Fibroblast of lung (primary cell): Measurements from ENCODE around the gene B3GNT2. TPM values are rescaled to one million over a fixed set of nuclear protein-coding genes. Genes with fewer than 3 reads are reported as not detected.
A peak's percentile ranks its signal among the peaks of the same experiment; 100 is the strongest.

Experiments used
- DNase-seq, 2 donors: peaks; one replicate each; pipeline versions ENCODE4 v3.0.0 to v3.0.0-alpha.2; 2010; ENCODE audit warnings: low read depth in 2 of 2
- H2AFZ ChIP-seq: 2 replicates; pipeline ENCODE4 v1.5.1; 2012; ENCODE audit warnings: low read length, control low read depth, inconsistent platforms
- H3K27ac ChIP-seq: 2 replicates; pipeline ENCODE4 v1.5.1; 2011; ENCODE audit warnings: low read length, control low read depth; ENCODE audit not compliant: insufficient read depth
- H3K27me3 ChIP-seq: 2 replicates; pipeline ENCODE4 v1.5.1; 2011; ENCODE audit warnings: mild to moderate bottlenecking, low read length; ENCODE audit not compliant: control insufficient read depth, insufficient read depth
- H3K36me3 ChIP-seq: 2 replicates; pipeline ENCODE4 v1.5.1; 2011; ENCODE audit warnings: low read length; ENCODE audit not compliant: control insufficient read depth, insufficient read depth
- H3K4me1 ChIP-seq: 2 replicates; pipeline ENCODE4 v1.5.1; 2011; ENCODE audit warnings: low read length; ENCODE audit not compliant: control insufficient read depth, insufficient read depth; ENCODE audit errors: extremely low read depth
- H3K4me2 ChIP-seq: 2 replicates; pipeline ENCODE4 v1.5.1; 2011; ENCODE audit warnings: low read length, control low read depth; ENCODE audit not compliant: insufficient read depth; ENCODE audit errors: extremely low read depth
- H3K4me3 ChIP-seq, 4 experiments: fragments of 200-600 bp in 1 of 4; sonication (generic) in 1 of 4; replicated peaks in 1 of 4; 2 replicates each; pipeline ENCODE4 v1.5.1; 2011 to 2016; ENCODE audit warnings: low read length in 4 of 4, low read depth in 3 of 4, mild to moderate bottlenecking in 3 of 4, control low read depth in 2 of 4, inconsistent platforms in 1 of 4, mixed read lengths in 1 of 4; ENCODE audit not compliant: insufficient read depth in 1 of 4; ENCODE audit errors: control extremely low read depth in 1 of 4
- H3K79me2 ChIP-seq: 2 replicates; pipeline ENCODE4 v1.5.1; 2012; ENCODE audit warnings: mild to moderate bottlenecking, low read length, inconsistent platforms; ENCODE audit not compliant: control insufficient read depth, insufficient read depth
- H3K9ac ChIP-seq: 2 replicates; pipeline ENCODE4 v1.5.1; 2011; ENCODE audit warnings: mild to moderate bottlenecking, low read length, control low read depth; ENCODE audit not compliant: insufficient read depth
- H3K9me3 ChIP-seq: 2 replicates; pipeline ENCODE4 v1.5.1; 2012; ENCODE audit warnings: low read depth, low read length; ENCODE audit not compliant: control insufficient read depth, insufficient read depth
- H4K20me1 ChIP-seq: 2 replicates; pipeline ENCODE4 v1.5.1; 2011; ENCODE audit warnings: low read length; ENCODE audit not compliant: control insufficient read depth, insufficient read depth; ENCODE audit errors: extremely low read depth
- EZH2 ChIP-seq: IDR thresholded peaks from 2 replicates; pipeline ENCODE4 v1.5.1; 2012; ENCODE audit warnings: low read length, control low read depth, mild to moderate bottlenecking; ENCODE audit errors: missing control alignments
- polyA plus RNA-seq, 2 donors: library from polyadenylated mRNA; depleted of rRNA in 1 of 2; stranded (reverse) in 1 of 2; unstranded in 1 of 2; fragments of >200 nt; gene quantifications; 2 replicates each; pipeline ENCODE4 v1.2.1, GENCODE V29; 2011 to 2012; ENCODE audit warnings: missing spikeins in 1 of 2
- total RNA-seq: library from RNA; depleted of rRNA; stranded (reverse); fragments of >200 nt; gene quantifications from 2 replicates; pipeline ENCODE4 v1.2.1, GENCODE V29; 2014
- TF ChIP-seq, protein P1 (sequence below), 2 donors: IDR thresholded peaks in 1 of 2; conservative IDR thresholded peaks in 1 of 2; 1 replicate in 1 of 2; 2 replicates in 1 of 2; pipeline ENCODE4 v1.5.1; 2011 to 2012; ENCODE audit warnings: low read length in 2 of 2, control low read depth in 1 of 2, inconsistent platforms in 1 of 2, low read depth in 1 of 2, mild to moderate bottlenecking in 1 of 2

B3GNT2 gene
- total and polyA plus RNA-seq, 2 donors (not counting 1 experiment from before 2014, with no cell fraction given), result 13.0 to 13.4 TPM

DNA sequence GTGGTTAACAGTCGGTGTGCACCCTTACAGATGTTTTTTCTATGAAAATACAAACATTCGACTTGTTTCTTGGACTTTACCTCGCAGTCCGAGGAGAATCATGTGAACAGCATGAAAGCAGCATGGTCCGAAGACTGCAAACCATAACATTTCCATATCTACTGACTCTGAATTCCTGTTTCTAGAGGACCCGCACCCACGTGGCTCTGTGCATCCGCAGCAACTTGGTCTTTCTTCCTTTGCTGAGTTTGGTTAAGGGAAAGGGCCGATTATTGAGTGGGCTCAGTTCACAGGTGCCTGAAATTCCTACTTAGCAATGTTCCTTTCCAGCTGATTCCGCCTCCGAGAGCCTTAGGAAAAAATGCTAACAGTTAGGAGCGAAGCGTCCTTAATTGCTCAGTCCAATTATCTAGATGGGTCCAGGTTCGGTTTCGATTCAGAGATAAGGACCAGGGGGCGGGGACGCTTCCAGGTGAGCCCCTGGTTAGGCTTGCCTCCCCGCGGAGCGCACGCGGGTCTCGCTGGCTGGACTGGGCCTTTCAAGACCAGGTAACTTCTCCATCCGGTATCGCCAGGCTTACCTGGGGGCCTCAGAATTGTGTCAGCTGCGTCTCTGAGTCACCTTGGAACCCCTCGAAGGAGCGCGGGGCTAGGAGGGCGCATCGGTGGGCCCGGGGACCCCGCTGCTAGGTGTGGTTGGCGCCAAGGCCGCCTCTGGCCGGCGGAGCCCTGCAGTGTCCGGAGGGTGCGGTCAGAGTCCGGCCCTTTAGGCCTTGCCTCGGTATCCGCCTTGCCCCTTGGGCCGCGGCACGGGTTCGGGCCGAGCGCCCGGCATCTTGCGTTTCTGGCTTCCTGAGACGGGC, 1.1 kb upstream of the B3GNT2 start:
- H3K36me3 ChIP-seq, result no peaks in the 10 kb centered on the region
- no peak overlapping the region for H3K27ac ChIP-seq
- TF ChIP-seq, protein P1, sequence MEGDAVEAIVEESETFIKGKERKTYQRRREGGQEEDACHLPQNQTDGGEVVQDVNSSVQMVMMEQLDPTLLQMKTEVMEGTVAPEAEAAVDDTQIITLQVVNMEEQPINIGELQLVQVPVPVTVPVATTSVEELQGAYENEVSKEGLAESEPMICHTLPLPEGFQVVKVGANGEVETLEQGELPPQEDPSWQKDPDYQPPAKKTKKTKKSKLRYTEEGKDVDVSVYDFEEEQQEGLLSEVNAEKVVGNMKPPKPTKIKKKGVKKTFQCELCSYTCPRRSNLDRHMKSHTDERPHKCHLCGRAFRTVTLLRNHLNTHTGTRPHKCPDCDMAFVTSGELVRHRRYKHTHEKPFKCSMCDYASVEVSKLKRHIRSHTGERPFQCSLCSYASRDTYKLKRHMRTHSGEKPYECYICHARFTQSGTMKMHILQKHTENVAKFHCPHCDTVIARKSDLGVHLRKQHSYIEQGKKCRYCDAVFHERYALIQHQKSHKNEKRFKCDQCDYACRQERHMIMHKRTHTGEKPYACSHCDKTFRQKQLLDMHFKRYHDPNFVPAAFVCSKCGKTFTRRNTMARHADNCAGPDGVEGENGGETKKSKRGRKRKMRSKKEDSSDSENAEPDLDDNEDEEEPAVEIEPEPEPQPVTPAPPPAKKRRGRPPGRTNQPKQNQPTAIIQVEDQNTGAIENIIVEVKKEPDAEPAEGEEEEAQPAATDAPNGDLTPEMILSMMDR (conservative IDR thresholded peaks at IDR 0.05 in 1 of 2, IDR thresholded peaks at IDR 0.05 in 1 of 2; ENCODE audit: low read depth in 1 of 2, low read length in 2 of 2), result no peak
- TF ChIP-seq EZH2, result no peak
- peak overlapping the region; percentile 72 to 95 (median 85) for H3K4me3 ChIP-seq
- H3K27me3 ChIP-seq, result peaks cover 2% of the 10 kb centered on the region
- H3K4me2 ChIP-seq, result peak overlapping the region; percentile 89
- H4K20me1 ChIP-seq, result no peaks in the 10 kb centered on the region
- peak overlapping the region; percentile 96 for H2AFZ ChIP-seq
- no peak for DNase-seq
- H3K9ac ChIP-seq, result no peak overlapping the region
- H3K79me2 ChIP-seq, result peaks cover 9% of the 10 kb centered on the region
- H3K9me3 ChIP-seq, result no peaks in the 10 kb centered on the region
- H3K4me1 ChIP-seq, result peaks cover 2% of the 10 kb centered on the region

DNA sequence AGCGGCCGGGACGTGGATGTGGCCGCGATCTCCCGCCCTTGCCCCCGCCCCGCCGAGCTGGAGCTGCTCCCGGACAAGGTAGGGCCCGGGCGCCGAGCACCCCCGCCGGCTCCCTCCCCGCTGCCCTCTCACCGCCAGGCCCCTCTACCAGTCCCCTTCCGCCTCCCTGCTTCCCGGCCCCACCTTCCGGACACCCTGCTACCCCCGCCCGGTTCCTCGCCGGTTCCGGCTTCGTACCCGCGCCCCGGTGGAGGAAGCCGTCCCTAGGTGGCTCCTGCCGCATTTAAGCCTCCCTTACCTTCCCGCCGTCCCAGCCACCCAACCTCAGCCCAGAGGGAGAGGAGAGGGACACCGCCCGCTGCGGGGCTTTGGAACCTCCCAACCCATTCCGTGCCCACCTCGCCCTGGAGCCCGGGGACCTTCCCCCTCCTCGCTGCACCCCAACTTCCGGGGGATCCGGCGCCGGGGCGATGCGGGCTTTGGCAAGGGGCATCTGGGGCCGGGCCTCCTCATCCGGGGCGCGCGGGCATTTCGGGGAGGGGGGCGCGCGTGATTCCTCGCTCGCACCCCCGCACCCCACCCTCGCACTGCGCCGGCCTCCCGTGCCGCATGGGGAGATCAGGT, 475 bp downstream of the B3GNT2 start:
- peak overlapping the region; percentile 74 for H3K27ac ChIP-seq
- no peaks in the 10 kb centered on the region for H4K20me1 ChIP-seq
- H3K9me3 ChIP-seq, result no peaks in the 10 kb centered on the region
- no peaks in the 10 kb centered on the region for H3K27me3 ChIP-seq
- peak overlapping the region; percentile 64 for H3K4me2 ChIP-seq
- H3K9ac ChIP-seq, result peak overlapping the region; percentile 78
- peaks cover 15% of the 10 kb centered on the region for H3K79me2 ChIP-seq
- H3K4me3 ChIP-seq, result peak overlapping the region; percentile 75 to 95 (median 94)
- peak overlapping the region; percentile 88 for H2AFZ ChIP-seq
- DNase-seq, result no peak
- peaks cover 2% of the 10 kb centered on the region for H3K4me1 ChIP-seq
- H3K36me3 ChIP-seq, result no peaks in the 10 kb centered on the region
- no peak for TF ChIP-seq EZH2
- TF ChIP-seq, protein P1 (conservative IDR thresholded peaks at IDR 0.05 in 1 of 2, IDR thresholded peaks at IDR 0.05 in 1 of 2; ENCODE audit: low read depth in 1 of 2, low read length in 2 of 2), result no peak
